GM03348 (cell line): ENCODE data around the gene REV3L.
A peak's percentile ranks its signal among the peaks of the same experiment; 100 is the strongest.
"Not testable (repeated sequence)": the region's sequence is repeated elsewhere in the genome, so short reads cannot be mapped to it uniquely, and the experiment has no call there.

Experiments used
- DNase-seq: peaks from one replicate; pipeline ENCODE4 v3.0.0; 2012; ENCODE audit warnings: low spot score

Gene REV3L

DNA sequence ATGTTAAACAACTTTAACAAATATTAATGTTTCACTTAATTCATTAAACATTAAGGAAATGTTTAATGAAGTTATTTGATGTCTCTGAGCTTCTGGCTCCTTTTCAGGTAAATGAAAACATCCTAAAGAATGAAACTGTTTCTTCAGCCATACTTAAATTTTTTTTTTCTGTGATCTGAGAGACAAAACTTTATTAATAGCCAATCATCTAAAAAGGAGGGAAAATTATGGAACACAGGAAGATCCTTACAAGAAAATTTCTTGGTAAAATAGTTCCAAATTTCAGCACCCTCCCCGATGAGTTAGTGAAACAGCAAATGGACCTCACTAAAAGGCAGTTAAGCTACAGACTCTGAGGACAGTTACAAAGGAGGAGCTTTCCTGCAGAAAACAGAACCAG lies 185.2 kb downstream of the REV3L start:
- DNase-seq = no peak

DNA sequence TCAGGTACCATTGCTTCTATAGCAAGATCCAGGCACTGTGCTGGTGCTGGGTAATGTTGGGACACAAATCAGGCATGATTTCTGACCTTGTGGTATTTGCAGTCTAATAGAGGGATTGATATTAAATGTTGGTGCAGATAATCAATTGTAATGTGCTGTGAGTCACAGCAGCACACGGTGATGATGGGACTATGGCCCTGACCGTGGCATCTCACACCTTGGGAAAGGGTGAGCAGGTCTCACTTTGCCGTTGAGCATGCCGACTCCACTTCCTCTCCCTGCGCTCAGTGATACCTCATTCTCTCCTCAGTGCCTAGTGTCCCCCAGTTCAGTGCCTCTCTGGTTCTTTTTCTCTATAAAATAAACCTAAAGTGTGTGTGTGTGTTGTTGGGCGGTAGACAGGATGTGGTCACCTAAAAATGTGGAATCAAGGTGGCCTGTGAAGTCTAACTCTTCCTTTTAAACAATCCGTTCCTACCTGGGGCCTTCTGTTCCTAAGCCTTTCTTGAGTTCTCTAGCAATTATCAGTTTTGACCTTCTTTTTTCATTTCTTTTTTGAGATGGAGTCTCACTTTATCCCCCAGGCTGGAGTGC lies 188.5 kb downstream of the REV3L start:
- no peak for DNase-seq

DNA sequence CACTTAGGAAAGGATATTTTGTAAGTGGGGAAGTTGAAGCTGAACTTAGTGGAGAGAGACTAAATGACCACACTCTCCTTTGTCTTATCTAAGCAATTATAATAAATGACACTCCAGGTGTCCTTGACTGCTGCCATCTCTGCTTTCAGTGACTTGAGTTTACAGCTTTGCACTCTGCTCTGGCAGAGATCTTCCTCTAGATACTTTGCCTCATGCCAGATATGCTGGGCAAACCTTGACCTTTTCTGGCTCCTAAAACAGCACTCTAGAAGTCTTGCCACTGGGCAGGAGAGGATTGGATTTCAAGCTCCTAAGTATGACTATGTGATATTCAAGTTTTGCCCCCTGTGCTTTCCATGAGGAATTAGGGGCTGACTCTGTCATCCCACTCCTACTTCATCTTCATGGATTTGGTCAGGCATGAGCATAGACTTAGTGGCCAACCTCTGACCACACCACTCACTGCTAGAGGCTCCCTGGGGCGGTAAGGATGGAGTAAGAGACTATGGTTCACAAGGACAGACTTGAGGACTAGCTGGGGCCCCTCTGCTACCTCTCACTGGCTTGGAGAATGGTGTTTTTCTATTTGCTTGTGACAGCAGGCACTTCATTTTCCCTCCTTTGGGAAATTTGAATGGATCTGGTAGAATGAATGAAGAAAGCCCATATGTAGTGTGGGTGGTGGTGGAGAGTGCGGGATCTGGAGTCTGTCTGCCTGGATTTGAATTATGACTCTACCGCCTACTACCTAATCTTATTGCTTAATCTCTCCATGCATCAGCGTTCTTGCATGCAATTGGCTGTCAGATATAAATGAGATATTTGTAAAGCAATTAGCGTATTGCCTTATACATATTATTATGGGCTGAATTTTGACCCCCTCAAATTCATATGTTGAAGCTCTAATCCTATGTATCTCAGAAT lies 191.4 kb downstream of the REV3L start:
- DNase-seq = no peak

DNA sequence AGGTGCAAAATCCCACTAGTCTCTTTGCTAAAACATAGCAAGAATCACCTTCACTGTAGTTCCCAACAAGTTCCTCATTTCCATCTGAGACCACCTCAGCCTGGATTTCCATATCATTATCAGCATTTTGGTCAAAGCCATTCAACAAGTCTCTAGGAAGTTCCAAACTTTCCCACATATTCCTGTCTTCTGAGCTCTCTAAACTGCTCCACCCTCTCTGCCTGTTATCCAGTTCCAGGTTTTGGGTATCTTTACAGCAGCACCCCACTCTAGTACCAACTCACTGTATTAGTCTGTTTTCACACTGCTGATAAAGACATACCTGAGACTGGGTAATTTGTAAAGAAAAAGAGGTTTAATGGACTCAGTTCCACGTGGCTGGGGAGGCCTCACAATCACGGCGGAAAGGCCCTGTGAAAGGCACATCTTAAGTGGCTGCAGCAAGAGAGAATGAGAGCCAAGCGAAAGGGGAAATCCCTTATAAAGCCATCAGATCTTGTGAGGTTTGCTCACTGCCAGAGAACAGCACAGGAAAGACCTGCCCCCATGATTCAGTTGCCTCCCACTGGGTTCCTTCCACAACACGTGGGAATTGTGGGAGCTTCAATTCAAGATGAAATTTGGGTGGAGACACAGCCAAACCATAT lies 192.2 kb downstream of the REV3L start:
- not testable (repeated sequence) for DNase-seq

DNA sequence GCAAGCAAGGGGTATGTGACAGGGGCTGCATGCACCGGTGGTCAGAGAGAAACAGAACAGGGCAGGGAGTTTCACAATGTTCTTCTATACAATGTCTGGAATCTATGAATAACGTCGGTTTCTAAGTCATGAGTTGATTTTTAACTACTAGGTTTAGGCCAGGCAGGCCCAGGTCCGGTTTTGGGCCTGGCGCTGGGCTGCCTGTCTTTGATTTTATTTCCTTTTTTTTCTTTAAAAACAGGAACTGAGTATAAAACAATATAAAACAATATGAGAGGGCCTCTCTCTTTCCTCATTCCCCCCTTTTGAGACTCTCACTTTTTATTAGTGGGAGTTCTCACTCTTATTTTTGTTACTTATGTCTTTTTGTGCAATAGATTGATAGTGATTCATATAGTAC lies 198.7 kb downstream of the REV3L start:
- not testable (repeated sequence) for DNase-seq

DNA sequence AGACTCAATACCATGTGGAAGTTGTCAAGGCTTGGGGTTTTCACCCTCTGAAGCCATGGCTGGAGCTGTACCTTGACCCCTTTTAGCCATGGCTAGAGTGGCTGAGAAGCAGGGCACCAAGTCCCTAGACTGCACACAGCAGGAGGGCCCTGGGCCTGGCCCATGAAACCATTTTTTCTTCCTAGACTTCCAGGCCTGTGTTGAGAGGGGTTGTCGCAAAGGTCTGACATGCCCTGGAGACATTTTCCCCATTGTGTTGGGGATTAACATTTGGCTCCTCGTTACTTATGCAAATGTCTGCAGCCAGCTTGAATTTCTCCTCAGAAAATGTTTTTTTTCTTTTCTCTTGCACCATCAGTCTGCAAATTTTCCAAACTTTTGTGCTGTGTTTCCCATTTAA lies 199.3 kb downstream of the REV3L start:
- DNase-seq = no peak

DNA sequence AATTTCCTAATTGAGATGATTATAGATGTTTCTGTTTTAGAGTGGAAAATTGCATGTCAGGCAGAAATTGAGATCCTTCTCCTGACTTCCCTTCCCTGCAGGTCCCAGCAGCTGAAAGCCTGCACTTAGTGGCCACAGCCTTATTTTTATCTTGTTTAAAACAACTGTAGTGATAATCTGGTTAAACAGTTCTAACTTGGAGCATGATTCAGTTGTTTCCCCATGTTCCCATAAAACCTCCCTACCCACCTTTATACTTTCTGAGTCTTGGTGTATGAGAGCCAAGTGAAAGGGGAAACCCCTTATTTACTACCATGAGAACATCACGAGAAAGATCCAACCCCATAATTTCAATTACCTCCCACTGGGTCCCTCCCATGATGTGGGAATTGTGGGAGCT lies 200.5 kb downstream of the REV3L start:
- no peak for DNase-seq

DNA sequence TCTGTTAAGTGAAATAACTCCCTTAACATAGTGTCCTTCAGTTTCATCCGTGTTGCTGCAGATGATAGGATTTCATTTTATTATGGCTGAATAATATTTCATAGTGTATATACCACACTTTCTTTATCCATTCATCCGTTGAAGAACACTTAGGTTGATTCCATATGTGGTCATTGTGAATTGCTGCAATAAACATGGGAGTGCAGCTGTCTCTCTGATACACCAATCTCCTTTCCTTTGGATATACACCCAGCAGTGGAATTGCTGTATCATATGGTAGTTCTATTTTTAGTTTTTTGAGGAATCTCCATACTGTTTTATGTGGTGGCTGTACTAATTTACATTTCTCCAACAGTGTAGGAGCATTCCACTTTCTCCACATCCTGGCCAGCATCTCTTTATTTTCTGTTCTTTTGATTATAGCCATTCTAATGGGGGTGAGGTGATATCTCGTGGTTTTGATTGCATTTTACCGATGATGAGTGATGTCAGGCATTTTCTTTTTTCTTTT lies 202.5 kb downstream of the REV3L start:
- no peak for DNase-seq

DNA sequence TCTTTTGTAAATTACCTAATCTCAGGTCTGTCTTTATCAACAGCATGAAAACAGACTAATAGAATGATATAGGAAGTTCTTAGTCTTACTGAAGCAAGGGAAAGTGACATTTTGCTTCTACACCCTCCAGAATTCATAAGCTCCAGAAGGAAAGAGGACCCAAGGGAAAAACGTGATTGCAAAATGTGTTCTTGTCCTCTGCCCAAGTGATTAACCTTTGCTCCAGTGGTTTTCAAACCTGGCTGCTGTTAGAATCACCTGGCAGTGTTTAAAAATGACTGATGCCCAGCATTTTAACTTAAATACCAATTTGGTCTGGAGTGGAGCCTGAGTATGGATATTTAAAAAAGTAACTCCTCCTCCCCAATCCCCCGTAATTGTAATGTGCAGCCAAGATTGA lies 204.3 kb downstream of the REV3L start:
- no peak for DNase-seq

DNA sequence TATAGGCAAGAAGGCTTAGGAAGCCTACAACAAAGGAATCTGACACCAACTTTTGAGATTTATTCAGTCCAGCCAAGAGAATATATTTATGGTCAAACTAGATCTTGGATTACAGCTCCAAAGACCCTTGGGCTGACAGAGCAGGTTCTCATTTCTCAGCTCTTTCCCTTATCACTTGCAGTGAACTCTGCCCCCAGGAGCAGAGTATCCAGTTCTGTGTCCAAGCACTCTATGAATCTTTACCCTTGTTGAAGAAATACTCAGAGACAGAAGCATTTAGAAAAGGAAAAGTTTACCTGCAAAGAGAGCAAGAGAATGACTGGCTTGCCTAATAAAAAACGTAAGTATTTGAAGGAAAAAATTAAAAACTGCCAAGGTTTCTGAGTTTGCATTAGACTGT lies 205.2 kb downstream of the REV3L start:
- no peak for DNase-seq

DNA sequence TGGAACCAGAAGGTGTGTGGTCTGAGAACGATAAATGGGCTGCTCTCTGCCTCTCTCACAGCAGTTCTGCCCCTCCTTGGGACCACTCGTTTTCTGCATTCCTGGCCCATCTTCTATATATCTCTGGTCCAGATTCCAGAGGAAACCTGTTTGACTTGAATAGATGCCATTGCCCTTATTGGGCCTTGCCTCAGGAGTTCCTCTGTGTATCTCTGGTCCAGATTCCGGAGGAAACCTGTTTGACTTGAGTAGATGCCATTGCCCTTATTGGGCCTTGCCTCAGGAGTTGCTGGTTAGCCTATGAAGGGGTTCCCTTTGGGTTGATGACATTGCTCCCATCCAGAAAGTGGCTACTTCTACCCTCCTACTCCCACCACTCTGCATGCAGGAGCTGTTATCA lies 206.3 kb downstream of the REV3L start:
- no peak for DNase-seq

DNA sequence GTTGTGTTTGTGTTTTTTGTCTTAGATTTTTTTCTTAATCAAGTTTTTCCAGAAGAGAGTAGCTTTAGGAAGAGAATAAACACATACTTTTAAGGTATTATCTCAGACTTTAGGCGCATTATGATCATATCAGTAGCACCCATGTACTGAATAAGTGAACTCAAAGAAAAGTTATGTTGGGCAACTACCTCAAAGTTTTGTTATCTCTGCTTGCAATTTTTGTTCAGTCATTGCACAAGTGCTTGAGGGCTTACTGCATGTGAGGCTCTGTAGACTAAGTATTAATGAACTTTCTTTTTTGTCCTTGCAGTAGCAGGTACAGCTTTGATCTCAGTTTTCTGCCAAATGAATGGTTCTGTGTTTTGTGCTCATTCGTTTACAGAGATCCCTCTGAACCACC lies 206.7 kb downstream of the REV3L start:
- DNase-seq = no peak

DNA sequence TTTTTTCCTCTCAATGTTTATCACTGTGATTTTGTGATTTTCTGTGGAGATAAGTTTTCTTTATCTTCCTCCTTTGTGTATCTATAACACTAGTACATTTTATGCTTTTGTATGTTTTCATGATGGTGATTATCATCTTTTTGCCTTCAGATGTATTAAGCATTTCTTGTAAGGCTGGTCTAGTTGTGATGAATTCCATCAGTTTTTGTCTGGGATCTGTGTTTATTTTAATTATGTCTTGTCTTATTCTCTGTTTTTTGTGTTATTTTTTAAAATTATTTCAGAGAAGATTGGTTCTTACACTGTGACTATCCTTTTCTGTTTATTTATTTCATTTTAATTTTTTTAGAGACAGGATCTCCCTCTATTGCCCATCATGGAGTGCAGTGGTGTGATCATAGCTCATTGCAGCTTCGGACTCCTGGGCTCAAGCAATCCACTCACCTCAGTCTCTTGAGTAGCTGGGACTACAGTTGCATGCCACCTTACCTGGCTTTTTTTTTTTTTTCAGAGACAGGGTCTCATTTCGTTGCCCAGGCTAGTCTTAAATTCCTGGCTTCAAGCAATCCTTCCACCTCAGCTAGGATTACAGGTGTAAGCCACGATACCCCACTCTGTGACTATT lies 208.3 kb downstream of the REV3L start:
- DNase-seq = no peak

DNA sequence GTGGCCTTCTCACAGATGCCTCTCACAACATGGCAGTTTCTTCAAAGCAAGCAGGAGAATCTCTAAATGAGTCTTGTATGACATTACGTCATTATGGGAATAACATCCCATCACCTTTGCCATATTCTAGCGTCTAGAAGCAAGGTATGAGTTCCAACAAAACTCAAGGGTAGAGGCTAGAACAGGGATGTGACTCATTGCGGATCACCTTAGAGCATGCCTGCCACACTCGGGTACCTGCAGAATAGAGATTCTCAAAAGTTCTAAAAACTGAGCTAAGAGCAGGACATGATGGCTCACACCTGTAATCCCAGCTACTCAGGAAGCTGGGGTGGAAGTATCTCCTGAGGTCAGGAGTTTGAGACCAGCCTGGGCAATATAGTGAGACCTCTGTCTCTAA lies 212.9 kb downstream of the REV3L start:
- DNase-seq = no peak

DNA sequence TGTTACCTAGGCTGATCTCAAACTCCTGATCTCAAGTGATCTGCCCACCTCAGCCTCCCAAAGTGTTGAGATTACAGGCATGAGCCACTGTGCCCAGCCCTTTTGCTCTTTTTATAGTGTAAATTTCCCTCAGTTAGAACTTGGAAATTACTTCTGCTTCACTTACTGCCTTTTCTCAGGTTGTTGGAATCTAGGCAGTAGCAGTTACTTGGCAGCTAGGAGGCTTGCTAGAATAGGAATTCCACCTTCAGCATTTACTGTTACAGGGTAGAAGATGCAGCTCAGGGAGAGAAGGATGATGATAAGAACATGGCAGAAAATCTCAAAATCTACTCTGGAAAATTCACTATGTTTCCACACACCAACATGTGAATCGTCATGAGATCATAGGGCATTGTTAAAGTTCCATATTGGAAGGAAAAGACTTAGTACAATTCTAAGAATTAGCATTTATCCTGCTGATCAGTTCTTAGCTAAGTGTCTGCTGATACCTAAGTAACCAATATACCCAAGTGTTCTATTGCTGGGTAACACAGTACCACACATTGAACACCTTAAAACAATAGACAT lies 213.5 kb downstream of the REV3L start:
- no peak for DNase-seq

DNA sequence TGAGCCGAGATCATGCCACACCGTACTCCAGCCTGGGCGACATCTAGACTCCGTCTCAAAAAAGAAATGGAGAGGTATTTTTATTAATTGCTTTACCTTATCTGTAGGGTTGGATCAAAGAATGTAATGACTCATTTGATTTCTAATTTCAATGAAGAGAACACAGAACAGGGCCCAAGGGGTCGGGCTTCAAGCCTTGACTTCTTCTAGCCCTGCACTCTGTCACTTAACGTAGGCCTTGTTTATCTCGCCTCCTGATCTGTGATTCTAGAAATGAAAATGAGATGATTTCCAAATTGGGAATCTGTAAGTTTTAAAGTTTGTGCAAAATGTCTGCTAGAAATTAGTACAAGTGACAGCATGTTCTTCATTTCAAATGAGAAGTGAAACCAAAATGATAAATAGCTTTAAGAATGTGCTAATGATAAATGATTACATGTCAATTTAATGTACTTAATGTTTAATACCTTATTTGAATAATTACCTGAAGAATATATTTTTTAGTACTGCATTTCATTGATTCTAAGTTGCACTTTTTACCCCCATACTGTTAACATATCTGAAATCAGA lies 215.2 kb downstream of the REV3L start:
- DNase-seq = no peak

DNA sequence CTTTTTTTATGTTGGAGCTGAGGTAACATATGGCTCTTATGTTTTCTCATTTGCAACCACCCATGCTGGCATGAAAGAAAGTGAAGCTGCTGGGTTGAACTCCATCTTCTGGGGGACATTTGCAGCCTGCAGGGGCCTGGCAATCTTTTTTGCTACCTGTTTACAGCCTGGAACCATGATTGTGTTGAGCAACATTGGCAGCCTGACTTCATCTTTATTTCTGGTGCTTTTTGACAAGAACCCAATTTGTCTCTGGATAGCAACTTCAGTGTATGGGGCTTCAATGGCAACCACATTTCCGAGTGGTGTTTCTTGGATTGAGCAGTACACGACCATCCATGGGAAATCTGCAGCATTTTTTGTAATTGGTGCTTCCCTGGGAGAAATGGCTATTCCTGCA lies 216.7 kb downstream of the REV3L start:
- DNase-seq = no peak

DNA sequence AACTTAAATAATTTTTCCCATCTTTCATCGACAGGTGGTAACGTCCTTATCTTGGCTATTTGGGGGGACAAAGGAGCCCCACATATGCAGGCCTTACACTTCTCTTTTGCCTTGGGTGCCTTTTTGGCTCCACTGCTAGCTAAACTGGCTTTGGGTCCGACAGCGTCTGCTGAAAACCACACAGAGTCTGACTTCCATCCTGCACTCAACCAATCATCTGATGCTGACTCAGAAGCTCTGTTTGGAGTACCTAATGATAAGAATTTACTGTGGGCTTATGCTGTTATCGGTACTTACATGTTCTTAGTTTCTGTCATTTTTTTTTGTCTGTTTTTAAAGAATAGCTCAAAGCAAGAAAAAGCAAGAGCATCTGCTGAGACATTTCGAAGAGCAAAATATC lies 217.2 kb downstream of the REV3L start:
- DNase-seq = no peak

DNA sequence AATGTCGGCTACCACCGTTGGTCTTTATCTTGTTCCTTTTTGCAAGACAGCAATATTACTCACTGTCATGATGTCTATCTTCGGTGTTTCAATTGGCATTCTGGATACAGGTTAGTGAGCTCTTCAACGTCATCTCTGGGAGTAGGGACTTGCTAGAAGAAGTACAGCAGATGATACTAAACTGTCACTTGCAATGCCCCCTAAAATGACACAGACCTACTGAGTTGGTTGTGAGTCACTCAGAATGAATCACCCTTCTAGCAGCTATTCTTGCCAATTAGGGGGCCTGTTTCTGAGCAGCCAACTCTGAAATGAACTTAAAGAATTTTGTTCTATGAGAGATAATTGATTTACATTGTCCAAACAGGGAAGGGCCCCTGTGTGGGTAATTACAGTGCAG lies 219.2 kb downstream of the REV3L start:
- DNase-seq = peak; percentile 75

DNA sequence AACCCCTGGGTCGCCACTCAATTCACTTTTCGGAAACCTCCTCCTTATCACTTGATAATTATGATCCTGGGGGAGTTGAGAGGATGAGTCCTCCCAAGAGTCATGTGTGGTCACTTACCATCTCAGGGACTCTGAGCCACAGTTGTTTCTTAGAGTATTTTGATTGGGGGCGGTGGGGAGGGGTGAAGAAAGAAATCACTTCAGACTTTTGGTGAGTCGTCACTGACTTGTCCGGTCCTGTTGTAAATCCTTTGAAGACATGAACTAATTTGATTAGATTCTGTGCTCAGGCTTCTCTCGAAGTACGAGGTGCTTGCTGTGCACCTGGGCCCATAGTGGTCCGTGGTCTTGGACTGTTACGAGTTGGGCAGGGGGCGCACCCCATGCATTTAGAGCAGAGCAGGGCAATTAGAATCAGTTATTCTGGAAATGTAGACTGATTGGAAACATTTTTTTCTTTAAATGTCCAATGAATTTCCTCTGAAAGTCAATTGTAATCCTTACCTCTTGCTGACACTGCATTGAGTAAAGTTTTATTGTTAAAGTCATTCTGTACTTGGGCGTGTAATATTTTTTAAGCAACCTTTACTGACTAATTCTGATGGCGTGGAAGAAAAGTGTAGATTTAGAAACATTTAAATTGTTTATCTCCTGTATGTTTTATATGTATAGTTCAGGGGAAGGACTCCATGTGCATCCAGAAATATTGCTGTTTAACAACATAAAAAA lies 222.3 kb downstream of the REV3L start:
- no peak for DNase-seq
